HL-60 (cell line): ENCODE results near the gene EPYC.

Source experiments
- DNase-seq, 2 experiments: peaks; one replicate each; pipeline ENCODE4 v3.0.0-alpha.2; 2010 to 2020; ENCODE audit warnings: low read depth in 1 of 2, low spot score in 1 of 2
- H3K27ac ChIP-seq: fragments of 250-450 bp; sonication (Bioruptor Pico); replicated peaks from 2 replicates; pipeline ENCODE4 v1.5.1; 2020; ENCODE audit warnings: mild to moderate bottlenecking, moderate library complexity
- H3K27me3 ChIP-seq: fragments of 250-450 bp; sonication (Bioruptor Pico); 2 replicates; pipeline ENCODE4 v1.5.1; 2021; ENCODE audit warnings: mild to moderate bottlenecking, moderate library complexity; ENCODE audit not compliant: insufficient read depth, poor library complexity, severe bottlenecking
- H3K4me3 ChIP-seq: replicated peaks from 2 replicates; pipeline ENCODE4 v1.5.1; 2011; ENCODE audit warnings: mild to moderate bottlenecking, control low read depth, low read length; ENCODE audit not compliant: insufficient read depth
- GABPA ChIP-seq: IDR thresholded peaks from 2 replicates; pipeline ENCODE4 v1.6.1; 2012; ENCODE audit warnings: low read depth
- POLR2AphosphoS5 ChIP-seq: IDR thresholded peaks from 2 replicates; pipeline ENCODE4 v1.6.1; 2012; ENCODE audit warnings: low read depth
- SPI1 ChIP-seq: IDR thresholded peaks from 2 replicates; pipeline ENCODE4 v1.6.1; 2012; ENCODE audit warnings: low read depth, mild to moderate bottlenecking, borderline replicate concordance
- TF ChIP-seq, protein P1 (sequence below): IDR thresholded peaks from one replicate; pipeline ENCODE4 v1.5.1; 2011; ENCODE audit warnings: low read length, control low read depth, inconsistent platforms; ENCODE audit not compliant: insufficient read depth
- TF ChIP-seq, protein P2 (sequence below): IDR thresholded peaks from 2 replicates; pipeline ENCODE4 v1.6.1; 2012; ENCODE audit warnings: low read depth; ENCODE audit not compliant: insufficient replicate concordance

The EPYC gene

GRCh38 chr12:90924406-90924805 is 80.4 kb downstream of the EPYC start:
- H3K27me3 ChIP-seq, result no peaks in the 10 kb centered on the region
- H3K4me3 ChIP-seq, result no peak overlapping the region
- DNase-seq, result no peak
- TF ChIP-seq, protein P1, sequence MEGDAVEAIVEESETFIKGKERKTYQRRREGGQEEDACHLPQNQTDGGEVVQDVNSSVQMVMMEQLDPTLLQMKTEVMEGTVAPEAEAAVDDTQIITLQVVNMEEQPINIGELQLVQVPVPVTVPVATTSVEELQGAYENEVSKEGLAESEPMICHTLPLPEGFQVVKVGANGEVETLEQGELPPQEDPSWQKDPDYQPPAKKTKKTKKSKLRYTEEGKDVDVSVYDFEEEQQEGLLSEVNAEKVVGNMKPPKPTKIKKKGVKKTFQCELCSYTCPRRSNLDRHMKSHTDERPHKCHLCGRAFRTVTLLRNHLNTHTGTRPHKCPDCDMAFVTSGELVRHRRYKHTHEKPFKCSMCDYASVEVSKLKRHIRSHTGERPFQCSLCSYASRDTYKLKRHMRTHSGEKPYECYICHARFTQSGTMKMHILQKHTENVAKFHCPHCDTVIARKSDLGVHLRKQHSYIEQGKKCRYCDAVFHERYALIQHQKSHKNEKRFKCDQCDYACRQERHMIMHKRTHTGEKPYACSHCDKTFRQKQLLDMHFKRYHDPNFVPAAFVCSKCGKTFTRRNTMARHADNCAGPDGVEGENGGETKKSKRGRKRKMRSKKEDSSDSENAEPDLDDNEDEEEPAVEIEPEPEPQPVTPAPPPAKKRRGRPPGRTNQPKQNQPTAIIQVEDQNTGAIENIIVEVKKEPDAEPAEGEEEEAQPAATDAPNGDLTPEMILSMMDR, result no peak
- TF ChIP-seq SPI1 (no peak), GABPA (no peak), POLR2AphosphoS5 (no peak)
- TF ChIP-seq, protein P2, sequence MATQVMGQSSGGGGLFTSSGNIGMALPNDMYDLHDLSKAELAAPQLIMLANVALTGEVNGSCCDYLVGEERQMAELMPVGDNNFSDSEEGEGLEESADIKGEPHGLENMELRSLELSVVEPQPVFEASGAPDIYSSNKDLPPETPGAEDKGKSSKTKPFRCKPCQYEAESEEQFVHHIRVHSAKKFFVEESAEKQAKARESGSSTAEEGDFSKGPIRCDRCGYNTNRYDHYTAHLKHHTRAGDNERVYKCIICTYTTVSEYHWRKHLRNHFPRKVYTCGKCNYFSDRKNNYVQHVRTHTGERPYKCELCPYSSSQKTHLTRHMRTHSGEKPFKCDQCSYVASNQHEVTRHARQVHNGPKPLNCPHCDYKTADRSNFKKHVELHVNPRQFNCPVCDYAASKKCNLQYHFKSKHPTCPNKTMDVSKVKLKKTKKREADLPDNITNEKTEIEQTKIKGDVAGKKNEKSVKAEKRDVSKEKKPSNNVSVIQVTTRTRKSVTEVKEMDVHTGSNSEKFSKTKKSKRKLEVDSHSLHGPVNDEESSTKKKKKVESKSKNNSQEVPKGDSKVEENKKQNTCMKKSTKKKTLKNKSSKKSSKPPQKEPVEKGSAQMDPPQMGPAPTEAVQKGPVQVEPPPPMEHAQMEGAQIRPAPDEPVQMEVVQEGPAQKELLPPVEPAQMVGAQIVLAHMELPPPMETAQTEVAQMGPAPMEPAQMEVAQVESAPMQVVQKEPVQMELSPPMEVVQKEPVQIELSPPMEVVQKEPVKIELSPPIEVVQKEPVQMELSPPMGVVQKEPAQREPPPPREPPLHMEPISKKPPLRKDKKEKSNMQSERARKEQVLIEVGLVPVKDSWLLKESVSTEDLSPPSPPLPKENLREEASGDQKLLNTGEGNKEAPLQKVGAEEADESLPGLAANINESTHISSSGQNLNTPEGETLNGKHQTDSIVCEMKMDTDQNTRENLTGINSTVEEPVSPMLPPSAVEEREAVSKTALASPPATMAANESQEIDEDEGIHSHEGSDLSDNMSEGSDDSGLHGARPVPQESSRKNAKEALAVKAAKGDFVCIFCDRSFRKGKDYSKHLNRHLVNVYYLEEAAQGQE, result no peak
- H3K27ac ChIP-seq, result no peak overlapping the region

DNA sequence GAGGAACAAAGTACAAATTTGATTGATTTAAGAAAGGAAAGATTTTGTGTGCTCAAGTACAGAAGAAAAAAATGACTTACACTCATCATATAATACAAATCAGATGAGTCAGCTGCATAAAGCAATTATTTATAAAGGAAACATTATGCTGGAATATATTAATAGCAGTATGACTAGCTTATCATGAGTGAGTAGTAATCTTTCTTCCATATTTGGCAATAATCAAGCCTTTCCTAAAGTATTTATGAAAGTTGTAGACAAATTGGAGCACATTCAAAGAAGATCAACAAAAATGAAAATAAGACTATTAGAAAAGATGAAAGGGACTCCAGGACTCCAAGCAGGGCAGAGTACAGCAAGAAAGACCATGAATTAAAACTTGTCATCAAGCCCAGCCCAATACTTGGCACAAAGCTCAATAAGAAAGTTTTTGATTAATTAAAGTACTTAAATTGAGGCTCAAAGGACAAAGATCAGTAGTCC is 82.6 kb downstream of the EPYC start:
- H3K27me3 ChIP-seq, result no peaks in the 10 kb centered on the region
- no peak for DNase-seq
- no peak overlapping the region for H3K27ac ChIP-seq
- H3K4me3 ChIP-seq, result no peak overlapping the region
- TF ChIP-seq POLR2AphosphoS5, result no peak
- TF ChIP-seq, protein P2, result no peak
- TF ChIP-seq, protein P1, result no peak
- no peak for TF ChIP-seq GABPA
- TF ChIP-seq SPI1, result no peak

DNA sequence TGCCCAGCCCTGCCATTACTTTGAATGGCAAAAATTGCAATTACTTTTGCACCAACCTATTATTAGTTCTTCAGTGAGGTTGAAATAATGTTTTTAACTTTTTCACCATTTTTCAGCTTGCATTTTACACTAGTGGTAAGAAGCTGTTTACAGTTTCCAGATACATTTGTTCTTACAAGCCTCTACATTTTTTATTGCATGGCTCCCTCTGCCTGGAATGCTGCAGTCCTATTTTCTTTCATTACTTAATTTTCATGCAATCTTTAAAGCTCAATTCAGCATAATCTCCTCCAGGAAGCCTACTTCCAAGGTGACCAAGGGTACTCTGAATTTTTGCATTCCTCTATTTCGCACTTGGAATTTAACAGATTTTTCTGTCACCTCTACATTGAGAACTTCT is 83.2 kb downstream of the EPYC start:
- Histone ChIP-seq H3K27ac (no peak overlapping the region), H3K4me3 (no peak overlapping the region), H3K27me3 (no peaks in the 10 kb centered on the region)
- no peak for DNase-seq
- TF ChIP-seq SPI1, result no peak
- no peak for TF ChIP-seq GABPA
- TF ChIP-seq, protein P2, result no peak
- no peak for TF ChIP-seq POLR2AphosphoS5
- TF ChIP-seq, protein P1, result no peak
